ENCODE data around the gene NFATC1.

- TF ChIP-seq EZH2 (IDR thresholded peaks at IDR 0.05; ENCODE audit: insufficient read depth, poor library complexity, severe bottlenecking) (no peak), EZH2phosphoT487 (IDR thresholded peaks at IDR 0.05; ENCODE audit: insufficient read depth, low read depth) (no peak)
Measured at GRCh38 chr18:79578396-79579260, 182.9 kb downstream of the NFATC1 start.
